ENCODE measurements around the gene GALNT16.

- TF ChIP-seq CTCF (IDR thresholded peaks at IDR 0.05; ENCODE audit: low read depth, low read length): no peak
- no peak for TF ChIP-seq POLR2A (IDR thresholded peaks at IDR 0.05; ENCODE audit: extremely low read depth, insufficient read length)
These were observed 84.2 kb downstream of the GALNT16 start for GRCh38 chr14:69344171-69344570.

Measured in NB4 (cell line).